CD4-positive, CD25-positive, alpha-beta regulatory T cell (primary cell): Measurements from ENCODE around the gene ENTR1. TPM values are rescaled to one million over a fixed set of nuclear protein-coding genes. Genes with fewer than 3 reads are reported as not detected.

Experiments
- ATAC-seq, 2 donors: fragments of 150-1000 bp; cut with Tn5 transposase; one replicate each; pipeline ENCODE4 v1.10.0; 2021; ENCODE audit warnings: low read depth in 2 of 2, moderate number of reproducible peaks in 2 of 2, moderate library complexity in 1 of 2
- DNase-seq, 3 donors: peaks; one replicate each; pipeline versions ENCODE4 v3.0.0 to v3.0.0-alpha.2; 2012 to 2022; ENCODE audit warnings: mixed read lengths in 1 of 3
- H3K27ac ChIP-seq: one replicate; pipeline ENCODE4 v1.7.0; 2013; ENCODE audit warnings: mild to moderate bottlenecking, low read length; ENCODE audit not compliant: insufficient read depth, poor library complexity, severe bottlenecking
- H3K27me3 ChIP-seq: one replicate; pipeline ENCODE4 v1.7.0; 2013; ENCODE audit warnings: low read length; ENCODE audit not compliant: control insufficient read depth, insufficient read depth
- H3K36me3 ChIP-seq: one replicate; pipeline ENCODE4 v1.7.0; 2013; ENCODE audit warnings: mild to moderate bottlenecking, low read length, moderate library complexity; ENCODE audit not compliant: control insufficient read depth, insufficient read depth
- H3K4me1 ChIP-seq: 2 replicates; pipeline ENCODE4 v1.7.0; 2013; ENCODE audit warnings: mild to moderate bottlenecking, low read length; ENCODE audit not compliant: insufficient read depth, control insufficient read depth, poor library complexity, severe bottlenecking
- H3K4me3 ChIP-seq: one replicate; pipeline ENCODE4 v1.7.0; 2013; ENCODE audit warnings: low read depth, mild to moderate bottlenecking, low read length, moderate library complexity
- H3K9me3 ChIP-seq, 2 experiments: 1 replicate in 1 of 2; 2 replicates in 1 of 2; pipeline ENCODE4 v1.7.0; 2013; ENCODE audit warnings: low read length in 2 of 2, mild to moderate bottlenecking in 1 of 2, moderate library complexity in 1 of 2; ENCODE audit not compliant: control insufficient read depth in 2 of 2
- H3K27ac Mint-ChIP-seq, 3 donors: one replicate each; pipeline ENCODE4 v1.8.0; 2020 to 2022; ENCODE audit warnings: mild to moderate bottlenecking in 3 of 3, mixed read lengths in 3 of 3, moderate library complexity in 2 of 3
- H3K27me3 Mint-ChIP-seq: one replicate; pipeline ENCODE4 v1.8.0; 2022; ENCODE audit warnings: mild to moderate bottlenecking, mixed read lengths
- H3K36me3 Mint-ChIP-seq: one replicate; pipeline ENCODE4 v1.8.0; 2020; ENCODE audit warnings: mixed read lengths
- H3K4me1 Mint-ChIP-seq, 4 donors: one replicate each; pipeline ENCODE4 v1.8.0; 2020 to 2022; ENCODE audit warnings: mixed read lengths in 4 of 4, mild to moderate bottlenecking in 1 of 4
- H3K4me3 Mint-ChIP-seq, 4 donors: one replicate each; pipeline ENCODE4 v1.8.0; 2020 to 2022; ENCODE audit warnings: mild to moderate bottlenecking in 4 of 4, mixed read lengths in 4 of 4, moderate library complexity in 3 of 4
- H3K9me3 Mint-ChIP-seq, 7 donors: one replicate each; pipeline ENCODE4 v1.8.0; 2020 to 2022; ENCODE audit warnings: mixed read lengths in 7 of 7, mild to moderate bottlenecking in 3 of 7, moderate library complexity in 2 of 7
- polyA plus RNA-seq, 4 donors: library from polyadenylated mRNA; unstranded; fragments of 300-500 nt; fragmentation: Illumina TruSeq; gene quantifications; one replicate each; pipeline ENCODE4 v1.2.3, GENCODE V29; 2021
- total RNA-seq: library from RNA; stranded (reverse); gene quantifications from one replicate; pipeline ENCODE4 v1.2.3, GENCODE V29; 2022

Gene ENTR1
- total and polyA plus RNA-seq, 5 donors from 2014 or later = 7.8 to 63.2 (median 9.6) TPM

GRCh38 chr9:136453326-136453725, 42.9 kb upstream of the ENTR1 start:
- Mint-ChIP-seq H3K27ac (no peak overlapping the region), H3K36me3 (peaks cover 25% of the 10 kb centered on the region)
- ATAC-seq = no peak

GRCh38 chr9:136451221-136451877, 40.9 kb upstream of the ENTR1 start:
- Histone ChIP-seq H3K4me1 (no peaks in the 10 kb centered on the region), H3K36me3 (peaks cover 81% of the 10 kb centered on the region), H3K27me3 (no peaks in the 10 kb centered on the region), H3K4me3 (no peak overlapping the region), H3K9me3 (no peaks in the 10 kb centered on the region), H3K27ac (no peak overlapping the region)
- Mint-ChIP-seq H3K4me1 (peaks cover 0 to 3% (median under 1%) of the 10 kb centered on the region in 4 donors), H3K27ac (no peak overlapping the region), H3K36me3 (peaks cover 36% of the 10 kb centered on the region), H3K9me3 (no peaks in the 10 kb centered on the region), H3K4me3 (no peak overlapping the region), H3K27me3 (no peaks in the 10 kb centered on the region)
- DNase-seq = no peak
- no peak for ATAC-seq

More at GRCh38 chr9:136453326-136453725, 42.9 kb upstream of the ENTR1 start:
- H3K4me1 ChIP-seq = no peaks in the 10 kb centered on the region
- H3K27ac ChIP-seq = no peak overlapping the region
- no peak overlapping the region for H3K4me3 ChIP-seq
- Mint-ChIP-seq H3K9me3 (no peaks in the 10 kb centered on the region), H3K4me1 (peaks cover 0 to 3% (median under 1%) of the 10 kb centered on the region in 4 donors), H3K27me3 (no peaks in the 10 kb centered on the region), H3K4me3 (no peak overlapping the region)
- H3K36me3 ChIP-seq = peaks cover 82% of the 10 kb centered on the region
- no peak for DNase-seq
- no peaks in the 10 kb centered on the region for H3K9me3 ChIP-seq
- no peaks in the 10 kb centered on the region for H3K27me3 ChIP-seq

DNA sequence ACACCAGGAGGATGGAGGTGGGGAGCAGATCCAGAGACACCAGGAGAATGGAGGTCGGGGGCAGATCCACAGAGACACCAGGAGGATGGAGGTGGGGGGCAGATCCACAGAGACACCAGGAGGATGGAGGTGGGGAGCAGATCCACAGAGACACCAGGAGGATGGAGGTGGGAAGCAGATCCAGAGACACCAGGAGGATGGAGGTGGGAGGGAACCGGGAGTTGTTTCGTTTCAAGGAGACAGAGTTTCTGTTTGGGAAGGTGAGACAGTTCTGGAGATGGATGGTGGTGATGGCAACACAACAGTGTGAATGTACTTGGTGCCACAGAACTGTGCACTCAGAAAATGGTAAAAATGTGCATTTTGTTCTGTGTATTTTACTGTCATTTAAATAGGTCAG, 38.2 kb upstream of the ENTR1 start:
- Histone ChIP-seq H3K4me1 (no peaks in the 10 kb centered on the region), H3K9me3 (no peaks in the 10 kb centered on the region), H3K36me3 (peaks cover 73% of the 10 kb centered on the region), H3K4me3 (no peak overlapping the region), H3K27me3 (no peaks in the 10 kb centered on the region), H3K27ac (no peak overlapping the region)
- no peak overlapping the region for H3K4me3 Mint-ChIP-seq
- peaks cover 30% of the 10 kb centered on the region for H3K36me3 Mint-ChIP-seq
- DNase-seq (no peak), ATAC-seq (no peak)
- H3K4me1 Mint-ChIP-seq = peaks cover 0 to 3% (median under 1%) of the 10 kb centered on the region in 4 donors
- H3K27me3 Mint-ChIP-seq = no peaks in the 10 kb centered on the region
- H3K27ac Mint-ChIP-seq = no peak overlapping the region
- no peaks in the 10 kb centered on the region for H3K9me3 Mint-ChIP-seq

DNA sequence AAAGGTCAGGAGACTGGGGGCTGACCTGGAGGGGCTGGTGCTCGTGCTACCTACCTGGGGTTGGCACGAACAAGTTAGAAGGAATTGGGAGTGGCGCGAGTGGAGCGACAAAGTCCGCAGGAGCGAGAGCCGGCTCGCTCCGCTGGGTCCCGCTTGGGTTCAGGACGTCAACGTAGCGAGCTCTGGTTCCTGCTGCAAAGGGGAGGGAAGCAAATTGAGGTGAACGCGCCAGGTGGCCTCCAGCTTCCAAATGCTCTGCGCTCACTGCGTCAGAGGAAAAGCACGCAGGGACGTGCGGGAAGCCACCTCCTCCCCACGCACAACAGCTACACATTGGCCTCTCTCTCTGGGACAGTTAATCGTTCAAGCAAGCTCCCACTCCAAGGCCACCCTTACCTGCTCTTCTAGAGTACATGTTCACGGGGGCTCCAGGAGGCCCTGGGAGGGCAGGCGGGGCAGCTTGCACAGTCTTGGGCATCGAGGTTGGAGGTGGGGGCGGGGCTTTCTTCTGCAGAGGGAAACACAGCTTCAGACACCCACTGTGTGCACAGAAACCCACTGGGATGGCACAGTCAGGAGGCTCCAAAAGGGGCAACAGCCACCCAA, 36.9 kb upstream of the ENTR1 start:
- Histone ChIP-seq H3K4me3 (no peak overlapping the region), H3K4me1 (no peaks in the 10 kb centered on the region), H3K27me3 (no peaks in the 10 kb centered on the region), H3K27ac (no peak overlapping the region), H3K9me3 (no peaks in the 10 kb centered on the region), H3K36me3 (peaks cover 81% of the 10 kb centered on the region)
- Mint-ChIP-seq H3K27ac (peak overlapping the region in 1 of 3 donors; percentile 25), H3K27me3 (no peaks in the 10 kb centered on the region), H3K4me3 (no peak overlapping the region), H3K36me3 (peaks cover 31% of the 10 kb centered on the region), H3K9me3 (peaks cover 0 to 2% (median 0%) of the 10 kb centered on the region in 7 donors), H3K4me1 (peaks cover 0 to 3% (median 0%) of the 10 kb centered on the region in 4 donors)
- DNase-seq = no peak
- ATAC-seq = no peak

GRCh38 chr9:136445799-136446198, 35.4 kb upstream of the ENTR1 start:
- H3K4me1 ChIP-seq = no peaks in the 10 kb centered on the region
- no peak overlapping the region for H3K4me3 Mint-ChIP-seq
- no peak overlapping the region for H3K27ac Mint-ChIP-seq
- no peak for DNase-seq
- no peaks in the 10 kb centered on the region for H3K27me3 ChIP-seq
- peaks cover 73% of the 10 kb centered on the region for H3K36me3 ChIP-seq
- H3K9me3 Mint-ChIP-seq = peaks cover 0 to 2% (median 0%) of the 10 kb centered on the region in 7 donors
- peaks cover 35% of the 10 kb centered on the region for H3K36me3 Mint-ChIP-seq
- no peak overlapping the region for H3K27ac ChIP-seq
- no peak overlapping the region for H3K4me3 ChIP-seq
- H3K9me3 ChIP-seq = no peaks in the 10 kb centered on the region
- no peaks in the 10 kb centered on the region for H3K27me3 Mint-ChIP-seq
- H3K4me1 Mint-ChIP-seq = peaks cover 0 to 4% (median 0%) of the 10 kb centered on the region in 4 donors
- no peak for ATAC-seq

DNA sequence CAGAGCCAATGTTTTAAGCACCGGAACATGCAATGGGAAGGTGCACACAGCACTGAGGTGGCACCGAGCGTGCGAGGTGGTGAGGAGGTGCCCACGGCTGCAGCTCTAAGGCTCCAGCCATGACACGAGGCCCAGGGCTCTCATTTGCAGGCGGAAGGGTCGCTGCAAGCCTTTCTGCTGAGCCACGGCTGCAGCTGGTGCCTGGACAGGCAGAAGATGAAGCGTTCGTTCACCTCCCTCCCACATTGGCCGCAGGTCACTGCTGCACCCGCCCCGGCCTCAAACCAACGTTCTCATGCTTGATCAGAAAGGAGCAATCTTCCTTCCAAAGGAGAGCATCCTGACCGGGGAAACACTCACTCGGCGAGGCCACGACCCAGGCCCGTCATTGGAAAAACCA, 33.7 kb upstream of the ENTR1 start:
- H3K36me3 Mint-ChIP-seq = peaks cover 27% of the 10 kb centered on the region
- Histone ChIP-seq H3K4me3 (no peak overlapping the region), H3K27me3 (no peaks in the 10 kb centered on the region), H3K36me3 (peaks cover 59% of the 10 kb centered on the region), H3K9me3 (no peaks in the 10 kb centered on the region), H3K27ac (no peak overlapping the region), H3K4me1 (peaks cover 6% of the 10 kb centered on the region)
- peaks cover 0 to 4% (median 0%) of the 10 kb centered on the region in 4 donors for H3K4me1 Mint-ChIP-seq
- H3K27me3 Mint-ChIP-seq = peaks cover 4% of the 10 kb centered on the region
- ATAC-seq (no peak), DNase-seq (no peak)
- peaks cover 0 to 2% (median 0%) of the 10 kb centered on the region in 7 donors for H3K9me3 Mint-ChIP-seq
- no peak overlapping the region for H3K27ac Mint-ChIP-seq
- H3K4me3 Mint-ChIP-seq = no peak overlapping the region

GRCh38 chr9:136443687-136444086, 33.3 kb upstream of the ENTR1 start:
- peaks cover 0 to 4% (median 0%) of the 10 kb centered on the region in 4 donors for H3K4me1 Mint-ChIP-seq
- no peaks in the 10 kb centered on the region for H3K9me3 ChIP-seq
- peak overlapping the region in 1 of 4 donors; percentile 48 for H3K4me3 Mint-ChIP-seq
- H3K36me3 Mint-ChIP-seq = peaks cover 27% of the 10 kb centered on the region
- no peaks in the 10 kb centered on the region for H3K27me3 ChIP-seq
- H3K27me3 Mint-ChIP-seq = peaks cover 4% of the 10 kb centered on the region
- no peak for DNase-seq
- no peak overlapping the region for H3K27ac ChIP-seq
- H3K36me3 ChIP-seq = peaks cover 55% of the 10 kb centered on the region
- peaks cover 7% of the 10 kb centered on the region for H3K4me1 ChIP-seq
- no peak for ATAC-seq
- H3K27ac Mint-ChIP-seq = no peak overlapping the region
- H3K4me3 ChIP-seq = no peak overlapping the region
- H3K9me3 Mint-ChIP-seq = peaks cover 0 to 2% (median 0%) of the 10 kb centered on the region in 7 donors
